IPS DF 4.7 (cell line): ENCODE results near the gene HNRNPC.
"Not testable (repeated sequence)": the region's sequence is repeated elsewhere in the genome, so short reads cannot be mapped to it uniquely, and the experiment has no call there.

Source experiments
- DNase-seq: peaks from one replicate; pipeline ENCODE4 v3.0.0-alpha.2; 2013; ENCODE audit warnings: low spot score; ENCODE audit errors: extremely low read depth

Gene HNRNPC

DNA sequence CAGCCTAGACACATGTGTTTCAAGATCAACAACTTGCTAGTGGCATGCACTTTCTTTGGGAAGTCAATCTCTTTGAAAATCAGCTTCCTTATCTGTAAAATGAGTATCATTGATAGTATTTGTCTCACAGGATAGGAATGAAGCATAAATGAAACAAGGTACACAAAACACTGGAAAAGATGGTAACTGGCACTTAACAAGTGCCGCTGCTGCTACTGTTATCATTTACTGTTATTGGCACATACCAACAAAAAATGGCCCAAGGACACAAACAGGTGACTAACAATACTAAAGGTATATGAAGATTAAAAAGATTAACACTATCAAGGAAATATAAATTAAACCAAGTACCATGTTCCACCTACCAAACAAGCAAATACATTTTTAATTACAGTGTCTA lies 20.9 kb downstream of the HNRNPC start:
- DNase-seq, result no peak

DNA sequence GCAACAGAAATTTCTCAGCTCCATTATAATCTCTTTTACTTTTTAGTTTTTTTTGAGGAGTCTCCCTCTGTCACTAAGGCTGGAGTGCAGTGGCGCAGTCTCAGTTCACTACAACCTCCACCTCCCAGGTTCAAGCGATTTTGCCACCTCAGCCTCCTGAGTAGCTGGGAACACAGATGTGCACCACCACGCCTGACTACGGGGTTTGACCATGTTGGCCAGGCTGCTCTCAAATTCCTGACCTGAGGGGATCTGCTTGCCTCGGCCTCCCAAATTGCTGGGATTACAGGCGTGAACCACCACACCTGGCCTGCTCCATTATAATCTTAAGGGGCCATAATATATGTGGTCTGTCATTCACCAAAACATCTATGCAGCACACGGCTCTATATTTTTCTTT lies 23.4 kb downstream of the HNRNPC start:
- DNase-seq, result no peak

DNA sequence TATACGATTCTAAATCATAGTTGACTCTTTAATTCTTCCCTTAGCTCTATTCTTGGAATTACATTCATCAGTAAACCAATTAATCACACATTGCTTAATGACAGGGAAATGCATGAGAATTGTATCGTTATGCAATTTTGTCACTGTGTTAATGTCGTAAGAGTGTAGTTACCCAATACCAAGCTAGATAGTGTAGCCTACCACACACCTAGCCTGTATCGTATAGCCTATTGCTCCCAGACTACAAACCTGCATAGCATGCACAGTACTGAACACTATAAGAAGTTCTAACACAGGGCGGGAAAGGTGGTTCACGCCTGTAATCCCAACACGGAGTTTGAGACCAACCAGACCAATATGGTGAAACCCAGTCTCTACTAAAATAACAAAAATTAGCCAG lies 24.7 kb downstream of the HNRNPC start:
- DNase-seq, result no peak

DNA sequence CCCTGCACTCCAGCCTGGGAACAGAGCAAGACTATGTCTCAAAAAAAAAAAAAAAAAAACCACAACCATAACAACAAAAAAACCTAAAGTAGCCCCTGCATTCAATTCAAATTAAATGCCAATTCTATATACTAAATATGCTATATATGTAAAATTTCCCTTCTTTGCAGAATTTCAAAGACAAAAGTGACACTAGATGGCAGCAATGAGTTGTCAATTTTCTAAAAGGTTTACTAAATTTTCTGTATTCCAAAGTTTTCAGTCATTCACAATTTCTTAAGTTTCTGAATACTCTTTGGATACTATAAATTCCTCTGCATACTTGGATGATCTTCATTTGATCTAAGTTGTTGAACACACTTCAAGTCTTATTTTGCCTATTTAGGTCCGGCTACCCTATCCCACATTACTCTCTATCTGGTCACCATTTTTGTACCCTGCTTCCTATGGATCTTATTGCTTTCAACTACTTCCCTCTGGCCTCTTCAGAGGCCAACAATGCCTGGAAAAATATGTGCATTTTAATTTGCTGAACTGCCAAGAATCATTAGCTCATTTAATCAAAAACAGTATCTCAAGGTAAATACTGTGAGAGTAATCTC lies 27.9 kb downstream of the HNRNPC start:
- DNase-seq, result no peak

DNA sequence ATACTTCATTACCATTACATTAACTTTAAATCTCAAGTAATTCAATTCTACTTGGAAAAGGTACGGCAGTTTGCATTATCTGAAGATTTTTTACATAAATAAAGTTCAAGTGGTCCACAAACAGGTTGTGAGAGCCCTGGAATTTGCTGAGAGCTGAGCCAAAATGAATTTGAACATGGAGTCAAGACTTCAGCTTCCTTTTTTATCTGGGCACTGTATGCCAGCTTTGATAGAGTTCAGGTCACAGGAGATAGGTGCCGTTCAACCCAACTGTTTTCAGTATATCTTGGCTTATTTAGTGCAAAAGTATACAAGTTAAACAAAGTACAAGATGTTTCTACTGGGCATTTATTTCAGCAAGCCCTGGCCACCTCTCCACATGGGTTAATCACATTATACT lies 28.8 kb downstream of the HNRNPC start:
- no peak for DNase-seq

DNA sequence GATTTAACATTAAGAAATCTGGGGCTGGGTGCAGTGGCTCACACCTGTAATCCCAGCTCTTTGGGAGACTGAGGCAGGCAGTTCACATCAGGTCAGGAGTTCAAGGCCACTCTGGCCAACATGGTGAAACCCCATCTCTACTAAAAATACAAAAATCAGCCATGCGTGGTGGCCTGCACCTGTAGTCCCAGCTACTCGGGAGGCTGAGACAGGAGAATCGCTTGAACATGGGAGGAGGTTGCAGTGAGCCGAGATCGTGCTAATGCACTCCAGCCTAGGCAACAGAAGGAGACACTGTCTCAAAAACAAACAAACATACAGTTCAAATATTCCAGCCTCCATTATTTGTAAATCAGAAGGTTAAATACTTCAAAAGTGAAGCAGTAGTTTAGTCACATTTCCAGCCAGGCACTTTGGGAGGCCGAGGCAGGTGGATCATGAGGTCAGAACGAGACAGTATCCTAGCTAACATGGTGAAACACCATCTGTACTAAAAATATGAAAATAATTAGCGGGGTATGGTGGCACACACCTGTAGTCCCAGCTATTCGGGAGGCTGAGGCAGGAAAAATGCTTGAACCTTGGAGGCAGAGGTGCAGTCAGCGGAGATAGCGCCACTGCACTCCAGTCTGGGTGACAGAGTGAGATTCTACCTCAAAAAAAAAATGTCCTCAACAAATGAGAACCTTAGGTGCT lies 30.3 kb downstream of the HNRNPC start:
- DNase-seq, result no peak

DNA sequence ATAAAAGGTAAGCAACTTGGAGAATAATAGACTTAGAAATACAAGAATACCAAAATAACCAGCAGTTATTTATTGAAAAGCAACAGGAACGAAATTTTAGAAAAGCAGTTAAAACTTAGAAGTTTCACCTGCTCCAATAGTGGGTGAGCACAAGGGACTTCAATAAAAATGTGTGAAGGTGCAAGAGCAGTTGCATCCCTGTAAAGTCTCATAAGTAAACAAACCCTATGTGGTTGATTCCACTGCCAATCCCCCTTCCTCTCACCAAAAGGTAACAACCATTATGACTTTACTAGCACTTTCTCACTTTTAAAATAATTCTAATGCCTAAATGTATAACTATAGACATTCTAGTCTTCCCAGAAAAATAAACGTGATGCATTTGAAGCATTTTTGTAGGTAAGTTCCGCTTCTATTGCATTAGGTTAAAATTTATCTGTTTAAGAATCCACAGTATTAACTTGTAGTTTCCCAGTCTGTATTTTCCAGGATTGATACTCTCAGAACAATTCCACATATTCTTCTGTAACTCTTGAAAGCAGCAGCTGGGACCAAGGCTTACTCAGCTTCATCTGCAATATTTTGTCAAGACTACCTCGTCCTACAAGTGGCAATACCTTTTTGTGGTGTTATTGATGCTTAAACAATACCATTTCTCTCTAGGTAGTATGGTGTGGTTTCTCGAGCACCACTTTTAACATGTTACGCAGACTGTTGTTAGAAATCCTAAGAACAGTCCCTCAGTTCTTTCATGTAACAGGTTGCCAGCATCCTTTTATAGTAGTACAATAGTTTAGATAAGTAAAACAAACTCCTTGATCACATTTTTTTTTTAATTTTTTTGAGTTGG lies 32.1 kb downstream of the HNRNPC start:
- no peak for DNase-seq

DNA sequence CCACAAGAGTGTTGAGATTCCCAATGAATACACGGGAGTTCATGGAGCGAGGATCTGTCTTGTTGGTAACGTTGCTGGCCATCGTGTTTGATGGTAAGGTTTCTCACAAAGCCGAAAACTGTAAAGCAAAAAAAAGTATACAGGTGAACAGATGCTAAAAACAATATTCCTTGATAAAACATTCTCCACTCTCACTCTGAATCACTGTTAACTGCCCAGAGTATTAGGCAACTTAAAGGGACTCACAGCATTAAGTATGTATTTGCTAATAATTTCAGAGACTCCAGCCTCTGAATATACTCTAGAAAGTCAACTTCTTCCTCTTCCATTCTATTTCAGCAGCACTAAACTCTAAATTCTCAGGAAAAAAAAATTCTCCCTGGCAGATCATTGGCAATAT lies 35.1 kb downstream of the HNRNPC start:
- no peak for DNase-seq

DNA sequence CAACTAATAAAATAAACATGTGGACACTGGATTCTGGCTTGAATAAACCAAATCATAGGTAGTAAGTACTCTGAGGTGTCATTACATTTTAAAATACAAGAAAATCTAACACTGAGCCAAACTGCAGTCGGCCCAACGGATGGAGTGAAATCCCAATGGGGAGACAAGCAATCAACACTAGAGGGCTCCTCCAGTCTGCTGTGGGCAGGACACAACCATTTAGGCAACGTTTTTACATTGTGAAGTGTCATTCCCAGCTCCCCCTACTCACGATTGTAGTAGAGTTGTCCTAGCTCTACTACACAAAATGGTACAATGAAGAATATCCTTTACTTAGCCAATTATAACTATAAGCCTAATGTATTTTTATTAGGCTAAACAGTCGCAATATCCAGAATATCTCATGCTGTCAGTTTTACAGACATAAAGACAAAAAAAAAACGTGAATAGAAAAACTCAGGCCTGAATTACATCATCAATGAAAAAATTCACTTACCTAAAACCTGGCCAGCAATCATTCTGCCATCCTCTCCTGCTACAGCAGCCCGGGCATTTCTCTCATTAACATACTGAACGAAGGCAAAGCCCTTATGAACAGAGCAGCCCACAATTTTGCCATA lies 35.7 kb downstream of the HNRNPC start:
- no peak for DNase-seq

DNA sequence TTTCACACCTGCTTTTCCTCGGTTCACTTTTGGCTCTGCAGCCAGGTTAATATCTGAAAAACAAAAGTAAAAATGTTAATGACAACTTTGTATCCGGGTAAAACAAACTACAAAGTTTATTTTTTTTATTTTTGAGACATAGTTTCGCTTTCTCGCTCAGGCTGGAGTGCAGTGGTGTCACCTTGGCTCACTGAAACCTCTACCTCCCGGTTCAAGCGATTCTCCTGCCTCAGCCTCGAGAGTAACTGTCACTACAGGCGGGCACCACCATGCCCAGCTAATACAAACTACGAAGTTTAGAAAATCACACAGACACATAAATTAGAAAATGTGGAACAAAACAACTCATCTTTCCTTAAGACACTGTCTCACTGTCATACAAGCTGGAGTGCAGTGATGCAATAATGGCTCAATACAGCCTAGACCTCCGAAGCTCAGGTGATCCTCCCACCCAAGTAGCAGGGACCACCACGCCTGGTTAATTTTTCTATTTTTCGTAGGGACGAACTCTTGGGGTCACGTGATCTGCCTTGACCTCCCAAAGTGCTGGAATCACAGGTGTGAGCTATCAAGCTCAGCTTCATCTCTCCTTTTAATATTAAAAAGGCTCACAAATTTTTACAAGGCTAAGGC lies 38.1 kb downstream of the HNRNPC start:
- DNase-seq, result no peak

DNA sequence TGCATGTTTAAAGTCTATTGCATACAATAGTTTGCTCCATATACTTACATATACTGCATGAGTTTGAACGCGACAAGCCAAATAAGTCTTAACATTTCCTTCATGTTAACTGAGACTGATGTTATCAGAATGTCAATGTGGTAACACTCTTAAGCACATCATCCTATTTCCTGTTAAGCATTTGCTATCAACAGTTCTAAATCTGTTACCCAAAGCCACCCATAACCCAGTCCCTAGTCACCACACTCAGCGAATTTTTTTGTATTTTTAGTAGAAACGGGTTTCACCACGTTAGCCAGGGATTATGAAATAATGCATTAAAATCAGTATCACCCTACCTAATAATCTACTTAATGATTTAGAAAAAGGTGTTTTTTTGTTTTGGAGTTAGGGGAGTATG lies 39.4 kb downstream of the HNRNPC start:
- DNase-seq, result no peak

DNA sequence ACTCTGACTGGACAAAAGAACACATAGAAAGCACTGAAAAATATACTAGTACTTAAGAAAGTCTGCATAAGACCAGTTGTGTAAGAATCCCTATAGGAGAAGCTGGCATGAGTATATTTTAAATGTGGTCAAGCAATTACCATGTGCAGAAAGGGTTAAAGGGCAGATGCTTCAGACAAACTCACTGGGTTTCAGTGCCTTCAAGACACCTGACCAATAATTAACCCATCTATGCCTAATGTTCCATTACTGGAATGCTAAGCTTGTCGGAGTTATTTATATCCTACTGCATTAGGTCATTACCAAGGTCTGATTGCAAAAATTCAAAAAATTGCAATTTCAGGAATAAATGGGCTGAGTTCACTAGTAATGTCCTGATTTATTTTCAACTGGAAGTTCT lies 41.3 kb downstream of the HNRNPC start:
- DNase-seq, result no peak

DNA sequence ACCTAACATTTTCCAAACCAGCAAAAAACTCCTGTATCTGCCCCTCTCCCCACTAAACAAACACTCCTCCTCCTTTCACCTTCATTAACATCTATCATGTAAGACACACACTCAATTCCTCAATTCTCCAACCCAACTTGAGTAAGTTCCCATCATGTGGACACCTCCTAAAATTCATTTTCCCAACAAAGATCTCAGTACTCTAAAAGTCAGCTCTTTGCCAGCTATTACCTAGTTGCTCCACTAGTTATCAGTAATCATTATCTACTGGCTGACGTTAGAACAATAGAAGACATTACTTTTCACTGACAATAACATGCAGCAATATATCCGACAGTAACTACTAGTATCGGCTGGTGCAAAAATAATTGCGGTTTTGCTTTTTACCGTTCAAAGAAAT lies 42.1 kb downstream of the HNRNPC start:
- DNase-seq, result no peak

DNA sequence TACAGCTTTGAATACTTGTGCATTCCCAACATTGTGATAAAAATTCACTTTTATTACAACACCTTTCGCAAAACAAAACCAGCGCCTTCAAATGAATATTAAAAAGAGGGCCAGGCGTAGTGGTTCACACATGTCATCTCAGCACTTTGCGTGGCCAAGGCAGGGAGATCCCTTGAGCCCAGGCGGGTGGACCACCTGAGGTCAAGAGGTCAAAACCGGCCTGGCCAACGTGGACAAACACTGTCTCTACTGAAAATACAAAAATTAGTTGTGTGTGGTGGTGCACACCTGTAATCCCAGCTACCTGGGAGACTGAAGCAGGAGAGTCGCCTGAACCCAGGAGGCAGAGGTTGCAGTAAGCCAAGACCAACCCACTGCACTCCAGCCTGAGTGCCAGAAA lies 42.8 kb downstream of the HNRNPC start:
- no peak for DNase-seq

DNA sequence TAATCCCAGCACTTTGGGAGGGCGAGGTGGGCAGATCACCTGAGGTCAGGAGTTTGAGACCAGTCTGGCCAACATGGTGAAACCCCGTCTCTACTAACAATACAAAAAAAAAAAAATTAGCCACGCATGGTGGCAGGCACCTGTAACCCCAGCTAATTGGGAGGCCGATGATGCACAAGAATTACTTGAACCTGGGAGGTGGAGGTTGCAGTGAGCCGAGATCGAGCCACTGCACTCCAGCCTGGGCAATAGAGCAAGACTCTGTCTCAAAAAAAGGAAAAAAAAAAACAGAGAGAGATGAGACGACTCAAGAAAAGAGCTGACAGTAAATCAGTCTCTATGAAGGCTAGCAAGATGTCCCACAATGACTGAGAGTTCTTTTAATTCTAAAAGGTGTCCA lies 44.1 kb downstream of the HNRNPC start:
- not testable (repeated sequence) for DNase-seq

DNA sequence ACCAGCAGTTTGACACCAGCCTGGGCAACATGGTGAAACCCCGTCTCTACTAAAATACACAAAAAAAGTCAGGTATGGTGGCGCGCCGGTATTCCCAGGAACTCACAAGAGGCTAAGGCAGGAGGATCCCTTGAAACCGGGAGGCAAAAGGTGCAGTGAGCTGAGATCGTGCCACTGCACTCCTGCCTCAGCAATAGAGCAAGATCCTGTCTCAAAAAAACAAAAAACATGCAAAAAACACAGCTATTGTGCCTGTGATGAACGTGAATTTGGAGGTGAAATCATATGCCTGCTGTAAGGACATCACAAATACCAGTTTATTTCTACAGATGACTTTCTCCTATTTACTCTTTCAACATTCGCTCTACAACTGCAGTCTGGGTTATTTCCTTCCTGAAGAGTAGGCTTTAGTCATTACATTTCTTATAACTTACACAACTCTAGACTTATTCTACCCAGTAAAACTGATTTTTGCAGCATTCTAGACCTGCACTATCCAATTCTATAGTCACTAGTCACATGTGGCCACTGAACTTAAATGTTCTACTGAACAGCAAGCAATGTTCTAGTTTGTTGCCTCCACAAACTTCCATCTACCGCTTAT lies 48.3 kb downstream of the HNRNPC start:
- DNase-seq, result no peak

DNA sequence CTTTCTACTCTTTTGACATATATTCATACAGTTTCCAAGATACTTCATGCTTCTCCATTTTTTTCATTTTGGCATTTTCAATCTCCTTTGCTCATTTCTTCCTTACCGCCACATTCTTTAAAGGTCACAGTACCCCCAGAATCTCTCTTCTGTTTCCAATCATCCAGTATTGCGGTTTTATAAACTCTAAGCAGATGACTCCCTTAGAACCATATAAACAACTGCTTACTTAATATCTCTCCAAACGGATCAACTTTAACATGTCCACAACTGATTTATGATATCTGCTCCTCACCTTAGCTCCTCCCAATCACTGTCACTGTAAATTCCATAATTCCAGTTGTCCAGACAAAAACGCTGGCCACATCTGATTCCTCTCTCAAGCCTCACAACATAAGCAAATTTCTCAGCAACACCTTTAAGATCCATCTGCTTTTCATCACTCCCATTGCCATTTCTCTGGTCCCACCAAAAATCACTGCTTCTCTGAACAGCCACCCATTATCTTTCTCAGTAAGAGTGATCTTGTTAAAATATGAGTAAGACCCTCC lies 49.6 kb downstream of the HNRNPC start:
- no peak for DNase-seq

DNA sequence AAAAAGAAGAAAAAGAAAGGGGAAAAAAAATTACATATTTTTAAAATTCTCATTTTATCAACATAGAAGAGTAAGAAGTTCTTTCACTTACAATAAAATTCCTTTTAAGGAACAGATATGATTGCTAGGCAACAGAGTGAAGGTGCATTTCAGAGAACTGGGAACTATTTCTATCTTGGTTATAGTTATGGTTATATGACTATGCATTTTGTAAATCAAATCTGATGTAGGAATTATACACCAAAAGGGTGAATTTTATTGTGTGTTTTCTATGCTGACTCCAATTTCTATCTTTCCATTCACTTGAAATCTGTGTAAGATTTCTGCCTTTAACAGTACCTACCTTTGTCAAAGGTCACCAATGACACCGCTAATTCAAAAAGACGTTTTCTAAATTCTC lies 50.1 kb downstream of the HNRNPC start:
- DNase-seq, result no peak

DNA sequence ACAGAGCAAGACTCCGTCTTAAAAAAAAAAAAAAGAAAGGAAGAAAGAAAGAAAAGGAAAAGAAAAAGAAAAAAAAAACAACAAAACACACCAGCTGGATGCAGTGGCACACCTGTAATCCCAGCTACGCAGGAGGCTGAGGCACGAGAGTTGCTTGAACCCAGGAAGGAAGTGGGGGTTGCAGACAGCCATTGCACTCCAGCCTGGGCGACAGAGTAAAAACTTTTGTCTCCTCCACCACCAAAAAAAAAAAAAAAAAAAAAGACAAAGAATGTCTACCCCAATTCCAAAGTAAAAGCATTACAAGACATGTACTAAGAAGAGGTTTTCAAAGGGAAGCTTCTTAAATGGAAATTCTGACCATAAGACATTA lies 53.4 kb downstream of the HNRNPC start:
- no peak for DNase-seq

DNA sequence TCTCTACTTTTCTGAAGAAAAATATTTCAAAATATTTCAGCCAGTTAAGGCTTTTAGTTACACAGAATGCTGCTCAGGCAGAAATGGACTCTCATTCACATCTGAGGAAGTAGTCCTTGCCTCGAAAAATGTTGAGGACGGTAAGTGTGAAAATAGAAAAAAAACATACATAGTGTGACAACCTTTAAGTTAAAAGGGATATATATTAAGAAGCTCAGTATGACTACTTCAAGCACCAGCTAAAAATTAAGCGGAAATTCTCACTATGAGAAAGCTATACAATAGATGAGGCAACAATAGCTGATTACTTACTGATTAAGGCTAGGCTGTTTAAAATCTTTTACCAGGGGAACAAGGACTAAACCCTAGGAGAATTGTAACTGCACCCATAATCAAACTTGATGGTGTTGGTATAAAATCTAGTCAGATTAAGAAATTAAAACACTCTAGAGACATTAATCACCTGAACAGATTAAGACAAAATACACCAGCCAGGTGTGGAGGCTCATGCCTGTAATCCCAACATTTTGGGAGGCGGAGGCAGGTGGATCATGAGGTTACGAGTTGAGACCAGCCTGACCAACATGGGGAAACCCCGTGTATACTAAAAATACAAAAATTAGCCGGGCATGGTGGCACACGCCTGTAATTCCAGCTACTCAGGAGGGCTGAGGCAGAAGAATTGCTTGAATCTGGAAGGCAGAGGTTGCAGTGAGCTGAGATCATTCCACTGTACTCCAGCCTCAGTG lies 53.9 kb downstream of the HNRNPC start:
- no peak for DNase-seq
